Measurements from ENCODE around the gene APH1A. TPM values are rescaled to one million over a fixed set of nuclear protein-coding genes. Genes with fewer than 3 reads are reported as not detected.
"Not testable (repeated sequence)": the region's sequence is repeated elsewhere in the genome, so short reads cannot be mapped to it uniquely, and the experiment has no call there.

APH1A gene
- total and polyA plus RNA-seq, 4 donors = 63.1 to 156 (median 138) TPM

GRCh38 chr1:150235294-150235851 is 33.4 kb downstream of the APH1A start:
- peaks cover 11% of the 10 kb centered on the region for H3K4me1 ChIP-seq (ENCODE audit: control insufficient read depth, insufficient read depth, low read length)
- peaks cover 2% of the 10 kb centered on the region for H3K36me3 ChIP-seq (ENCODE audit: control insufficient read depth, insufficient read depth, low read length)
- DNase-seq (ENCODE audit: low read depth in 4 of 6, low spot score in 6 of 6) = peak in 2 of 6 donors; percentile 42 to 59
- peak overlapping the region; percentile 95 for H3K4me3 ChIP-seq (ENCODE audit: low read depth, low read length)
- no peaks in the 10 kb centered on the region for H3K27me3 ChIP-seq (ENCODE audit: control insufficient read depth, insufficient read depth, low read length)
- H3K9me3 ChIP-seq (ENCODE audit: control insufficient read depth, insufficient read depth, low read length) = no peaks in the 10 kb centered on the region
- 2% methylated on average over 9 of the region's 27 CpGs for WGBS (ENCODE audit: insufficient coverage)
- peak overlapping the region; percentile 97 for H3K27ac ChIP-seq (ENCODE audit: low read depth, low read length)

- Histone ChIP-seq H3K9me3 (ENCODE audit: control insufficient read depth, insufficient read depth, low read length) (no peaks in the 10 kb centered on the region), H3K27ac (ENCODE audit: low read depth, low read length) (peak overlapping the region; percentile 97), H3K27me3 (ENCODE audit: control insufficient read depth, insufficient read depth, low read length) (no peaks in the 10 kb centered on the region), H3K36me3 (ENCODE audit: control insufficient read depth, insufficient read depth, low read length) (peaks cover 5% of the 10 kb centered on the region), H3K4me1 (ENCODE audit: control insufficient read depth, insufficient read depth, low read length) (peaks cover 11% of the 10 kb centered on the region), H3K4me3 (ENCODE audit: low read depth, low read length) (peak overlapping the region; percentile 95)
- DNase-seq (ENCODE audit: low read depth in 4 of 6, low spot score in 6 of 6) = peak in 2 of 6 donors; percentile 73 to 82
- under 1% methylated on average over 76 of the region's 78 CpGs for WGBS (ENCODE audit: insufficient coverage)
Measured at GRCh38 chr1:150234566-150235293, 34.1 kb downstream of the APH1A start.

DNA sequence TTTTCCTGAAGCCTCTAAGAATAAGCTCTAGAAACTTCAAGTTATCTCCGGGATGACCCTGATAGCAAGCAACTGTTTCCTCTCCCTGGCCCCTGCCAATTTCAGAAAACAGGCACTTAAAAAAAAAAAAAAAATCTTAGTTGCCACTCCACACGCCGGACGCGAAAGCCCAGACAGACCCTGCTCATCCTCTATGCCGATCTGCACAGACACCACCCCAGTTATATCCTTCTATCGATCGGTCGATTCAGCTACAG is 34.6 kb downstream of the APH1A start:
- Histone ChIP-seq H3K9me3 (ENCODE audit: control insufficient read depth, insufficient read depth, low read length) (no peaks in the 10 kb centered on the region), H3K27me3 (ENCODE audit: control insufficient read depth, insufficient read depth, low read length) (no peaks in the 10 kb centered on the region), H3K4me1 (ENCODE audit: control insufficient read depth, insufficient read depth, low read length) (peaks cover 11% of the 10 kb centered on the region), H3K27ac (ENCODE audit: low read depth, low read length) (peak overlapping the region; percentile 97), H3K4me3 (ENCODE audit: low read depth, low read length) (peak overlapping the region; percentile 95), H3K36me3 (ENCODE audit: control insufficient read depth, insufficient read depth, low read length) (peaks cover 8% of the 10 kb centered on the region)
- no peak for DNase-seq (ENCODE audit: low read depth in 4 of 6, low spot score in 6 of 6)
- WGBS (ENCODE audit: insufficient coverage) = 0% methylated on average over 9 of the region's 9 CpGs

DNA sequence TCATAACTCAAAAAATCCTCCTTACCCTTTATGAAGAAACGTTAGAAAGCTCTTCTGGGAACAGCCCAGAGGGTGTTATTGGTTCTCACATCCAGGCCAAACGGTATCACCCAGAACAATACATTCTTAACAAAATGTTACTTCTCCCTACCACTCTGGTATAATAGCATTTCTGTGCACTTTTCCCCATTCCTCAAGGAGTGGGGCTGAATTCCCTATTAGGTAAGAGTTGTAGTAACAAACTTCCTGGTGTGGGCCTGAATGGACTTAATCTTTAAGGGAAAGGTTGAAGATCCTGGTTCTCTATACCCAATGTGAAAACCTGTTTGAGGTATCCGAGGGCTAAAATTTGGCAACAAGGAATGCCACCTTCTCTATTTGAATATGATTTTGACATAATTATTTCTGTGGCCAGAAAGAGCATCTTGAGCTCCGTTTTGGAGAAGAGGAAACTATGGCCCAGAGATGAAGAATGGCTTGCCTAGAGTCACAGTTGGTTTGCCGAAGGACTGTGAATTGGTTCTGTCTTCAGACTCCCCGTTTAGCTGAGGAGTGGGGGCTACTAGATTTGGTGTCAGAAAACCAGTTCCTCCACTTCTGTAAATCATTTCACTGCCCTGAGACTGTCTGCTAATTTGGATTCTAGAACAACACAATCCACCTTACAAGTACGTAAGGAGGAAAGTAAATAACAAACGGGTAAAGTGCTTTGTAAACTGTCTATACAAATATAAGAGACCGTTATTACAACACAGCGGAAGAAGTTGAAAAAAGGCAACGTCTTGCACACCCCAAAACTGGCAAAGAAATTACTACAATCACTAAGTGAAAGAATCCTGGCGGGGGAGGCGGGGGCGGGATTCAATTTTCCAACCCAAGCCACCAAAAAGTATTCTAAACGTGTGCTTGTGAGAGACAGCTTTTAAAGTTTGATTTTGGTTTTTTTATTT is 35.2 kb downstream of the APH1A start:
- peak in 1 of 6 donors; percentile 9 for DNase-seq (ENCODE audit: low read depth in 4 of 6, low spot score in 6 of 6)
- Histone ChIP-seq H3K27me3 (ENCODE audit: control insufficient read depth, insufficient read depth, low read length) (no peaks in the 10 kb centered on the region), H3K36me3 (ENCODE audit: control insufficient read depth, insufficient read depth, low read length) (peaks cover 10% of the 10 kb centered on the region), H3K4me1 (ENCODE audit: control insufficient read depth, insufficient read depth, low read length) (peaks cover 11% of the 10 kb centered on the region), H3K9me3 (ENCODE audit: control insufficient read depth, insufficient read depth, low read length) (no peaks in the 10 kb centered on the region), H3K4me3 (ENCODE audit: low read depth, low read length) (peak overlapping the region; percentile 95), H3K27ac (ENCODE audit: low read depth, low read length) (peak overlapping the region; percentile 97)
- 20% methylated on average over 1 of the region's 15 CpGs for WGBS (ENCODE audit: insufficient coverage)

GRCh38 chr1:150232921-150233320 is 35.9 kb downstream of the APH1A start:
- peaks cover 11% of the 10 kb centered on the region for H3K4me1 ChIP-seq (ENCODE audit: control insufficient read depth, insufficient read depth, low read length)
- not testable (repeated sequence) for H3K27me3 ChIP-seq (ENCODE audit: control insufficient read depth, insufficient read depth, low read length); H3K9me3 ChIP-seq (ENCODE audit: control insufficient read depth, insufficient read depth, low read length); H3K4me3 ChIP-seq (ENCODE audit: low read depth, low read length); H3K27ac ChIP-seq (ENCODE audit: low read depth, low read length); H3K36me3 ChIP-seq (ENCODE audit: control insufficient read depth, insufficient read depth, low read length); DNase-seq (ENCODE audit: low read depth in 4 of 6, low spot score in 6 of 6)
- 97% methylated on average over 8 of the region's 10 CpGs for WGBS (ENCODE audit: insufficient coverage)

GRCh38 chr1:150228246-150228645 is 40.6 kb downstream of the APH1A start:
- DNase-seq (ENCODE audit: low read depth in 4 of 6, low spot score in 6 of 6); H3K4me3 ChIP-seq (ENCODE audit: low read depth, low read length); H3K27me3 ChIP-seq (ENCODE audit: control insufficient read depth, insufficient read depth, low read length); H3K27ac ChIP-seq (ENCODE audit: low read depth, low read length); H3K9me3 ChIP-seq (ENCODE audit: control insufficient read depth, insufficient read depth, low read length); H3K4me1 ChIP-seq (ENCODE audit: control insufficient read depth, insufficient read depth, low read length): not testable (repeated sequence)
- WGBS (ENCODE audit: insufficient coverage) = no CpG with 5 or more reads among the region's 10 CpGs
- H3K36me3 ChIP-seq (ENCODE audit: control insufficient read depth, insufficient read depth, low read length) = peaks cover 28% of the 10 kb centered on the region

- no peaks in the 10 kb centered on the region for H3K9me3 ChIP-seq (ENCODE audit: control insufficient read depth, insufficient read depth, low read length)
- peaks cover 28% of the 10 kb centered on the region for H3K36me3 ChIP-seq (ENCODE audit: control insufficient read depth, insufficient read depth, low read length)
- H3K4me1 ChIP-seq (ENCODE audit: control insufficient read depth, insufficient read depth, low read length) = no peaks in the 10 kb centered on the region
- DNase-seq (ENCODE audit: low read depth in 4 of 6, low spot score in 6 of 6) = no peak
- no peak overlapping the region for H3K27ac ChIP-seq (ENCODE audit: low read depth, low read length)
- no peak overlapping the region for H3K4me3 ChIP-seq (ENCODE audit: low read depth, low read length)
- no peaks in the 10 kb centered on the region for H3K27me3 ChIP-seq (ENCODE audit: control insufficient read depth, insufficient read depth, low read length)
Measured at GRCh38 chr1:150227228-150227627, 41.6 kb downstream of the APH1A start.

- no peak for DNase-seq (ENCODE audit: low read depth in 4 of 6, low spot score in 6 of 6)
- Histone ChIP-seq H3K9me3 (ENCODE audit: control insufficient read depth, insufficient read depth, low read length) (no peaks in the 10 kb centered on the region), H3K36me3 (ENCODE audit: control insufficient read depth, insufficient read depth, low read length) (peaks cover 31% of the 10 kb centered on the region), H3K4me1 (ENCODE audit: control insufficient read depth, insufficient read depth, low read length) (no peaks in the 10 kb centered on the region), H3K4me3 (ENCODE audit: low read depth, low read length) (no peak overlapping the region), H3K27ac (ENCODE audit: low read depth, low read length) (no peak overlapping the region), H3K27me3 (ENCODE audit: control insufficient read depth, insufficient read depth, low read length) (no peaks in the 10 kb centered on the region)
- WGBS (ENCODE audit: insufficient coverage) = no CpG with 5 or more reads among the region's 2 CpGs
Measured at GRCh38 chr1:150226486-150226885, 42.3 kb downstream of the APH1A start.

DNA sequence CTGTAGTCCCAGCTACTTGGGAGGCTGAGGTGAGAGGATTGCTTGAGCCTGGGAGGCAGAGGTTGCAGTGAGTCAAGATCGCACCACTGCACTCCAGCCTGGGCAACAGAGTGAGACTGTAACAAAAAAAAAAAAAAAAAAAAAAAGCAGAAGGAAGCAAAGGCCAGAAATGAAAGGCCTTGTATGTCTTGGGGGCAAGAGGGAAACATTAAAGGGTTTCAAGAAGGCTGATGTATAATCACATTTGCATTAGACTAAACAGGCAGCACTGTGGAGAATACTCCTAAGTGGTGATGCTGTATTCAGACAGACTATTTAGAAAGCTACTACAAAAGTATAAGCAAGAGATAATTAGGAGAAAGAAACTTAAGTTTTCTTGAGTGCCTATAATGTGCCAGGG is 43.3 kb downstream of the APH1A start:
- peaks cover 28% of the 10 kb centered on the region for H3K36me3 ChIP-seq (ENCODE audit: control insufficient read depth, insufficient read depth, low read length)
- H3K4me1 ChIP-seq (ENCODE audit: control insufficient read depth, insufficient read depth, low read length) = no peaks in the 10 kb centered on the region
- no peaks in the 10 kb centered on the region for H3K27me3 ChIP-seq (ENCODE audit: control insufficient read depth, insufficient read depth, low read length)
- no peak overlapping the region for H3K4me3 ChIP-seq (ENCODE audit: low read depth, low read length)
- H3K9me3 ChIP-seq (ENCODE audit: control insufficient read depth, insufficient read depth, low read length) = no peaks in the 10 kb centered on the region
- DNase-seq (ENCODE audit: low read depth in 4 of 6, low spot score in 6 of 6) = no peak
- no peak overlapping the region for H3K27ac ChIP-seq (ENCODE audit: low read depth, low read length)
- WGBS (ENCODE audit: insufficient coverage) = no CpG with 5 or more reads among the region's 1 CpG

Measured in spinal cord (tissue), 10 donors.